ENCODE measurements around the gene ERCC1. TPM values are rescaled to one million over a fixed set of nuclear protein-coding genes. Genes with fewer than 3 reads are reported as not detected.
A peak's percentile ranks its signal among the peaks of the same experiment; 100 is the strongest.

Gene ERCC1
- total and polyA plus RNA-seq, 2 of the 13 experiments (the other 11 are each of a cell fraction or from before 2014, with no cell fraction given) = 40.0 to 66.4 TPM

- TF ChIP-seq HNF1A (IDR thresholded peaks at IDR 0.05; ENCODE audit: low read depth) (no peak), HNF1A (CRISPR knock-in tag; IDR thresholded peaks at IDR 0.05; ENCODE audit: borderline replicate concordance) (no peak), ZNF296 (CRISPR knock-in tag; conservative IDR thresholded peaks at IDR 0.05) (no peak), MAFK (conservative IDR thresholded peaks at IDR 0.05 in 1 of 2, IDR thresholded peaks at IDR 0.05 in 1 of 2; ENCODE audit: low read length in 2 of 2) (no peak), E2F2 (CRISPR knock-in tag; IDR thresholded peaks at IDR 0.05; ENCODE audit: borderline replicate concordance) (no peak), PRDM10 (CRISPR knock-in tag; IDR thresholded peaks at IDR 0.05; ENCODE audit: low read depth) (peak; percentile 13; the same call in 1 of the 2 replicates), SP1 (IDR thresholded peaks at IDR 0.05) (no peak), SP1 (CRISPR knock-in tag; IDR thresholded peaks at IDR 0.05) (no peak), IKZF1 (IDR thresholded peaks at IDR 0.05) (no peak), FOXP4 (CRISPR knock-in tag; IDR thresholded peaks at IDR 0.05) (peak; percentile 56; the same call in 1 of the 2 replicates), THAP8 (CRISPR knock-in tag; IDR thresholded peaks at IDR 0.05; ENCODE audit: borderline replicate concordance) (no peak)
Measured at GRCh38 chr19:45424191-45425058, 708 bp upstream of the ERCC1 start (continued).
